Heart left ventricle (tissue), 13 donors: ENCODE measurements around the gene USP35.

Experiments used
- CTCF ChIP-seq, 12 donors: fragments of 200-600 bp; sonication (generic) in 4 of 12; IDR thresholded peaks; one replicate each; pipeline versions ENCODE4 v1.5.0 to v1.8.0; 2018 to 2022; ENCODE audit warnings: antibody characterized with exemption in 12 of 12, mild to moderate bottlenecking in 5 of 12
- POLR2A ChIP-seq, 2 donors: fragments of 450-650 bp; IDR thresholded peaks; one replicate each; pipeline ENCODE4 v1.6.1; 2017; ENCODE audit warnings: antibody characterized with exemption in 2 of 2, mild to moderate bottlenecking in 2 of 2, moderate library complexity in 2 of 2
- donor health status: ischemic (EF 13 %, LVEDD 7.1; RV severe dilation, severe dysfunction).
- donor health status: DM: no; HTN: yes; CAD: no.
- donor health status: DM: no; HTN: no; CAD: no.
- donor health status: ischemic (EF 25% LVEDD 6.9; RV normal size, moderate dysfunction).
- donor health status: ischemic (EF 25% LVEDD 5.7; RV mildly dilated, moderate dysfunction).
- donor health status: ischemic (EF 35%, LVEDD 5.7; RV mildly dilated, moderate dysfunction).
- donor health status: nonischemic (EF 11% LVEDD 7.7; RV severe dilation, severe dysfunction).
- donor health status: DM: yes; HTN: yes; CAD: no.
- donor health status: PGD.
- donor health status: ischemic (EF 29% LVEDD 5.4; RV normal size, mild dysfunction).
- donor health status: nonischemic (EF 23%, LVEDD 6.1; RV moderate dilation, normal function).

DNA sequence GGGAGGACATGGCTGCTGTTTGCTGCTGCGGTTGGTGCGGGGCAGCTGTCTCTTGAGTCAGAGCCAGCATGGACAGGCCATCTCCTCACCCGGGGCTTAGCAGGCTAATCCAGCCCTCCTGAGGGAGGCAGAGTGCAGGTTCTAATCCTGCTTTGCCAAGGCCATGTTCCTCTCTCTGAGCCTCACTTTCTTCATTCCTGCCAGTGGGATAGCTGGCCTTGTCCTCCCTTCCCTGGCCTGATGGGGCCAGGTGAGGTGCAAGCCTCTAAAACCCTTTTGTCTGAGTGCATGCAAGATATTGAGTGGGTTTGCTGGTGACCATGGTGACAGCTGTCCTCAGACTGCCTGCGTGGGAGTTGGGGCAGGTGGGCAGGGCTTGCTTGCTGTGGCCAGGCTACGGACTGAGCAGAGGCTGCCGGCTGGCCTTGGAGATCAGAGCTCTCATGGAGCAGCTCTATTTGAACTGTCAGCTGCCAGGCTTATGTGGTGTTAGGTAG is 3.6 kb downstream of the USP35 start:
- TF ChIP-seq CTCF (IDR thresholded peaks at IDR 0.05) (no peak), POLR2A (IDR thresholded peaks at IDR 0.05) (no peak)
